ENCODE results near the gene INHBB. TPM values are rescaled to one million over a fixed set of nuclear protein-coding genes. Genes with fewer than 3 reads are reported as not detected.
A peak's percentile ranks its signal among the peaks of the same experiment; 100 is the strongest.

Gene INHBB
- polyA plus RNA-seq, 3 donors: 0.08 TPM; not detected in 2

GRCh38 chr2:120348737-120349439, 3.0 kb downstream of the INHBB start:
- peak overlapping the region in 1 of 2 donors; percentile 70 for H3K4me3 Mint-ChIP-seq
- no peak for DNase-seq
- H3K27me3 Mint-ChIP-seq (ENCODE audit: low read depth in 3 of 3): peaks cover 47 to 69% (median 65%) of the 10 kb centered on the region in 3 donors

GRCh38 chr2:120349440-120349921, 3.5 kb downstream of the INHBB start:
- Histone ChIP-seq H3K79me2 (ENCODE audit: insufficient read depth, low read length) (no peaks in the 10 kb centered on the region), H3K4me2 (replicated peaks; ENCODE audit: extremely low read depth, low read length, poor library complexity, severe bottlenecking) (no peak overlapping the region), H3K36me3 (replicated peaks in 1 of 2; ENCODE audit: control insufficient read depth in 1 of 2, insufficient read depth in 2 of 2, low read length in 2 of 2) (no peaks in the 10 kb centered on the region), H4K20me1 (ENCODE audit: insufficient read depth, low read length) (no peaks in the 10 kb centered on the region), H2AFZ (ENCODE audit: insufficient read depth, low read depth, low read length, poor library complexity, severe bottlenecking) (no peak overlapping the region), H3K9me3 (replicated peaks in 1 of 2; ENCODE audit: control insufficient read depth in 1 of 2, insufficient read depth in 1 of 2, low read length in 2 of 2) (peaks cover 0 to 17% of the 10 kb centered on the region in 2 donors), H3K27me3 (ENCODE audit: control insufficient read depth in 2 of 2, insufficient read depth in 2 of 2, low read length in 2 of 2) (peaks cover 24 to 53% of the 10 kb centered on the region in 2 donors), H3K4me1 (ENCODE audit: control insufficient read depth in 1 of 2, insufficient read depth in 2 of 2, low read length in 2 of 2) (peaks cover 16 to 24% of the 10 kb centered on the region in 2 donors), H3K4me3 (replicated peaks in 1 of 3; ENCODE audit: low read depth in 2 of 3, low read length in 3 of 3) (no peak overlapping the region), H3K9ac (ENCODE audit: insufficient read depth, low read length, poor library complexity, severe bottlenecking) (no peak overlapping the region), H3K27ac (ENCODE audit: low read depth in 1 of 2, low read length in 2 of 2) (no peak overlapping the region)
- Mint-ChIP-seq H3K27ac (no peak overlapping the region), H3K9me3 (peaks cover 0 to 21% (median 4%) of the 10 kb centered on the region in 7 donors), H3K27me3 (ENCODE audit: low read depth in 3 of 3) (peaks cover 46 to 65% (median 63%) of the 10 kb centered on the region in 3 donors), H3K4me3 (peak overlapping the region in 1 of 2 donors; percentile 70), H3K4me1 (peaks cover 11% of the 10 kb centered on the region), H3K36me3 (peaks cover 2 to 4% of the 10 kb centered on the region in 2 donors)
- intact Hi-C loops (cut with micrococcal nuclease): loop anchor here (10.0 kb wide), 2 partner anchors 325 to 335 kb away; no protein-coding TSS in a partner anchor
- WGBS (ENCODE audit: insufficient coverage): 81% methylated on average over 31 of the region's 31 CpGs
- TF ChIP-seq CTCF (IDR thresholded peaks at IDR 0.05): no peak
- DNase-seq: no peak

More at GRCh38 chr2:120348737-120349439, 3.0 kb downstream of the INHBB start:
- no peak overlapping the region for H3K4me3 ChIP-seq (replicated peaks in 1 of 3; ENCODE audit: low read depth in 2 of 3, low read length in 3 of 3)
- H3K4me1 Mint-ChIP-seq: peaks cover 11% of the 10 kb centered on the region
- no peaks in the 10 kb centered on the region for H3K79me2 ChIP-seq (ENCODE audit: insufficient read depth, low read length)
- H2AFZ ChIP-seq (ENCODE audit: insufficient read depth, low read depth, low read length, poor library complexity, severe bottlenecking): no peak overlapping the region
- H3K27ac ChIP-seq (ENCODE audit: low read depth in 1 of 2, low read length in 2 of 2): no peak overlapping the region
- H3K36me3 ChIP-seq (replicated peaks in 1 of 2; ENCODE audit: control insufficient read depth in 1 of 2, insufficient read depth in 2 of 2, low read length in 2 of 2): no peaks in the 10 kb centered on the region
- H3K4me1 ChIP-seq (ENCODE audit: control insufficient read depth in 1 of 2, insufficient read depth in 2 of 2, low read length in 2 of 2): peaks cover 19 to 30% of the 10 kb centered on the region in 2 donors
- peaks cover 0 to 18% of the 10 kb centered on the region in 2 donors for H3K9me3 ChIP-seq (replicated peaks in 1 of 2; ENCODE audit: control insufficient read depth in 1 of 2, insufficient read depth in 1 of 2, low read length in 2 of 2)
- no peak overlapping the region for H3K27ac Mint-ChIP-seq
- no peaks in the 10 kb centered on the region for H4K20me1 ChIP-seq (ENCODE audit: insufficient read depth, low read length)
- 47% methylated on average over 23 of the region's 27 CpGs for WGBS (ENCODE audit: insufficient coverage)
- H3K27me3 ChIP-seq (ENCODE audit: control insufficient read depth in 2 of 2, insufficient read depth in 2 of 2, low read length in 2 of 2): peaks cover 27 to 57% of the 10 kb centered on the region in 2 donors
- H3K9ac ChIP-seq (ENCODE audit: insufficient read depth, low read length, poor library complexity, severe bottlenecking): no peak overlapping the region
- intact Hi-C loops (cut with micrococcal nuclease): loop anchor here (10.0 kb wide), 2 partner anchors 326 to 336 kb away; no protein-coding TSS in a partner anchor
- peaks cover 2 to 4% of the 10 kb centered on the region in 2 donors for H3K36me3 Mint-ChIP-seq
- H3K4me2 ChIP-seq (replicated peaks; ENCODE audit: extremely low read depth, low read length, poor library complexity, severe bottlenecking): no peak overlapping the region
- H3K9me3 Mint-ChIP-seq: peaks cover 0 to 21% (median 4%) of the 10 kb centered on the region in 7 donors
- no peak for TF ChIP-seq CTCF (IDR thresholded peaks at IDR 0.05)

All from CD14-positive monocyte (primary cell).